ENCODE measurements around the gene SLC9A4.

Gene SLC9A4

DNA sequence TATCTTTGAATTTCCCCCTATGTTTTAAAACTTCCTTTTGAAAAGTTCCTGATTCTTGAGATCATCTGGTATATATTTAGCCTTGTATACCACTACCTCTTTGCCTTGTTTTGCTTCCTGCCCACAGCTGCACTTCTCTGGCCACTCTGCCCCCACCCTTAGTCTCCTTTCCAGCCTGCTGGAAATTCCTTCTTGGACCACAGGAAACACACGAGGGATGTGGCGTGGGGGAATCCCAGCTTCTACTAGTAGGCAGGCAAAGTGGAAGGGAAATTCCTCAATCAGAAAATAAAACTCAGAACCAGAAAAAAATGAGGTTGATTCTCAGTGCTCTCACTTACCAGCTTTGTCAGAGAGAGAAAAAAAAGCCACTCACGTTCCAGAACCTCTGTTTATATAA, 36.7 kb upstream of the SLC9A4 start:
- in situ Hi-C loops (cut with HindIII; ENCODE audit: low pct_ligation_motif_present, low sequenced_read_pairs): no loop called here
- no peaks in the 10 kb centered on the region for H3K36me3 ChIP-seq (replicated peaks)
- no peak overlapping the region for H3K27ac ChIP-seq

DNA sequence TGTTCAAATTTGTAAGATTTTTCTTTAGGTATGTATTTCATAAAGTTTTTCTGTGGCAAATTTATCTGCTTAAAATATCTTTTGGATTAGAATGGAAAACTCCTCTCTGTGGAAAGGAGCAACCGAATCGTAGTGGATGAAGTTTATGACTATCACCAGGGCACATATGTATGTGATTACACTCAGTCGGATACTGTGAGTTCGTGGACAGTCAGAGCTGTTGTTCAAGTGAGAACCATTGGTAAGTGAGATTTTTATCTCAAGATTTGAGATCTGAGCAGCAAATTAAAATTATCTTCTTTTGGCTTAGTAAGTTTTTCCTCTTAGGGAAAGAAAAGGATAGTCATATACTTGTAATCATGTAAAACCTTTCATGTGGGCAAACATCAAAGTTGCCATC, 35.9 kb upstream of the SLC9A4 start:
- in situ Hi-C loops (cut with HindIII; ENCODE audit: low pct_ligation_motif_present, low sequenced_read_pairs): no loop called here
- no peak for DNase-seq

More for the DNA sequence above, 36.7 kb upstream of the SLC9A4 start:
- Histone ChIP-seq H3K4me3 (ENCODE audit: low read depth, low read length) (no peak overlapping the region), H3K27me3 (replicated peaks) (no peaks in the 10 kb centered on the region)
- DNase-seq: peak; percentile 75
- TF ChIP-seq, protein P1, sequence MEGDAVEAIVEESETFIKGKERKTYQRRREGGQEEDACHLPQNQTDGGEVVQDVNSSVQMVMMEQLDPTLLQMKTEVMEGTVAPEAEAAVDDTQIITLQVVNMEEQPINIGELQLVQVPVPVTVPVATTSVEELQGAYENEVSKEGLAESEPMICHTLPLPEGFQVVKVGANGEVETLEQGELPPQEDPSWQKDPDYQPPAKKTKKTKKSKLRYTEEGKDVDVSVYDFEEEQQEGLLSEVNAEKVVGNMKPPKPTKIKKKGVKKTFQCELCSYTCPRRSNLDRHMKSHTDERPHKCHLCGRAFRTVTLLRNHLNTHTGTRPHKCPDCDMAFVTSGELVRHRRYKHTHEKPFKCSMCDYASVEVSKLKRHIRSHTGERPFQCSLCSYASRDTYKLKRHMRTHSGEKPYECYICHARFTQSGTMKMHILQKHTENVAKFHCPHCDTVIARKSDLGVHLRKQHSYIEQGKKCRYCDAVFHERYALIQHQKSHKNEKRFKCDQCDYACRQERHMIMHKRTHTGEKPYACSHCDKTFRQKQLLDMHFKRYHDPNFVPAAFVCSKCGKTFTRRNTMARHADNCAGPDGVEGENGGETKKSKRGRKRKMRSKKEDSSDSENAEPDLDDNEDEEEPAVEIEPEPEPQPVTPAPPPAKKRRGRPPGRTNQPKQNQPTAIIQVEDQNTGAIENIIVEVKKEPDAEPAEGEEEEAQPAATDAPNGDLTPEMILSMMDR (IDR thresholded peaks at IDR 0.05; ENCODE audit: low read depth, low read length, missing control alignments): no peak

DNA sequence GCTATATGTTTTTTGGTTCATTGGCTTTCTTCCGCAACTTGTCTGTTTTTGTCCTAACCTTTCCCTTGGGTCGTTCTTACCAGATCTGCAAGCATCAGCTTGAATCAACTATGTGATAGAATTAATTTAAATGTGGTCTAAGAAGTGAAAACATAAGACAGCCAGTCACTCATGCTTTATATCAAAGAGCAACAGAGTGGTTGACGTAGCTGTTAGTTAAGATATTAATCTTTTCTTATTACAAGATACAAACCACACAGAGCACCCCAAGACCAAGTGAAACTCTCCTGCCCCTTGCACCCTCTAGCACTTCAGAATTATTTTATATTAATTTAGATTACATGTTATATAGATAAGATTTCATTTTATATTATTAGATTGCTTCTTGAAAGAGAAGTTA, 34.9 kb upstream of the SLC9A4 start:
- Histone ChIP-seq H3K36me3 (replicated peaks) (no peaks in the 10 kb centered on the region), H3K27ac (no peak overlapping the region), H3K27me3 (replicated peaks) (no peaks in the 10 kb centered on the region), H3K4me3 (ENCODE audit: low read depth, low read length) (no peak overlapping the region)
- TF ChIP-seq, protein P1 (IDR thresholded peaks at IDR 0.05; ENCODE audit: low read depth, low read length, missing control alignments): no peak
- DNase-seq: no peak
- in situ Hi-C loops (cut with HindIII; ENCODE audit: low pct_ligation_motif_present, low sequenced_read_pairs): no loop called here

More for the DNA sequence above, 35.9 kb upstream of the SLC9A4 start:
- no peak overlapping the region for H3K27ac ChIP-seq
- no peak overlapping the region for H3K4me3 ChIP-seq (ENCODE audit: low read depth, low read length)
- TF ChIP-seq, protein P1 (IDR thresholded peaks at IDR 0.05; ENCODE audit: low read depth, low read length, missing control alignments): no peak
- no peaks in the 10 kb centered on the region for H3K36me3 ChIP-seq (replicated peaks)
- no peaks in the 10 kb centered on the region for H3K27me3 ChIP-seq (replicated peaks)

DNA sequence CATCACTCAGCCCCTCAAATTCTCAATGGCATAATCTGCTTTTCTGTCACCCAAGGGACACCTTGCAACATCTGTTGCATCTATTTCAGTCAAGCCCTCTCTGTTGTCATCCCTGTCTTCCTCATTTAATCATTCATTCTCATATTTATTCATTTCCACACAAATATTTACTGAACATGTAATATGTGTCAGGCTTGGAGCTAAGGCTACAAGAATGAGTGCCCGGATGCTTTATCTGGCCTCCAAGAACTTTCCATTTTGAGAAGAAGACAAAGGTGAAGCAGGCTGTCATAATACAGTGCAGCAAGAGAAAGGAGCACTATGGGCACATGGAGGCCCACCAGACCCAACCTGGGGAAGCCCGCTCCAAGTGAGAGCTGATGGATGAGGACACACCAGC, 34.4 kb upstream of the SLC9A4 start:
- TF ChIP-seq, protein P1 (IDR thresholded peaks at IDR 0.05; ENCODE audit: low read depth, low read length, missing control alignments): no peak
- in situ Hi-C loops (cut with HindIII; ENCODE audit: low pct_ligation_motif_present, low sequenced_read_pairs): no loop called here
- H3K27me3 ChIP-seq (replicated peaks): no peaks in the 10 kb centered on the region
- no peak overlapping the region for H3K27ac ChIP-seq
- no peak overlapping the region for H3K4me3 ChIP-seq (ENCODE audit: low read depth, low read length)
- no peaks in the 10 kb centered on the region for H3K36me3 ChIP-seq (replicated peaks)
- no peak for DNase-seq

DNA sequence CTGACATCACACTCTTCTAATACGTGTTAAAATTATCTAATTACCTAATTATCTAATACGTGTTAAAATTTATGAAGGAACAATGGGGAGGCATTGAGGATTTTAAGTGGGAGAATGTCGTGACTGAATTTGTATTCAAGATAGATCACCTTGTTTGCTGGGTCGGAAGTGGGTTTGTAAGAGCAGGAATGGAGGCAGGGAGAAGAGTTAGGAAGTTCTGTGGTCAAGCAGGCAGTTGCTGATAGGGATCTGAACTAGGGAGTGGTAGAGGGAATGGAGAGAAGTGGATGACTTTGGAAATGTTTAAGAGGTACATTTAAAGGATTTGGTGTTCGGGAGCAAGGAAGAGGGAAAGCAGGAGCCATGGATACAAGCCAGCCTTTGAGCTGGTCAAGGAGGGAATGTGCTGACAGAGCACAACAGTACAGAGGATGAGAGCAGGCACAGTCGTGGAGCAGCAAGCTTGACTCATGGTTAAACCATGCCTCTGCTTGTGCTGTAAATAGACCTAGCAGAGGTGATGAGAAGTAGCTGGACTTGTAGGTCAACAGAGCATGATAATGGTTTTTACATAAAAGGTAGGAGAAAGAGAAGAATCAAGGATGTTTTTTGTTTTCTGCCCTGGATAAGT, 33.8 kb upstream of the SLC9A4 start:
- TF ChIP-seq, protein P1 (IDR thresholded peaks at IDR 0.05; ENCODE audit: low read depth, low read length, missing control alignments): no peak
- no peaks in the 10 kb centered on the region for H3K27me3 ChIP-seq (replicated peaks)
- no peak overlapping the region for H3K4me3 ChIP-seq (ENCODE audit: low read depth, low read length)
- in situ Hi-C loops (cut with HindIII; ENCODE audit: low pct_ligation_motif_present, low sequenced_read_pairs): no loop called here
- H3K27ac ChIP-seq: no peak overlapping the region
- H3K36me3 ChIP-seq (replicated peaks): no peaks in the 10 kb centered on the region
- DNase-seq: peak; percentile 77
